ENCODE data around the gene FYN.
A peak's percentile ranks its signal among the peaks of the same experiment; 100 is the strongest.
"Not testable (repeated sequence)": the region's sequence is repeated elsewhere in the genome, so short reads cannot be mapped to it uniquely, and the experiment has no call there.

FYN gene

DNA sequence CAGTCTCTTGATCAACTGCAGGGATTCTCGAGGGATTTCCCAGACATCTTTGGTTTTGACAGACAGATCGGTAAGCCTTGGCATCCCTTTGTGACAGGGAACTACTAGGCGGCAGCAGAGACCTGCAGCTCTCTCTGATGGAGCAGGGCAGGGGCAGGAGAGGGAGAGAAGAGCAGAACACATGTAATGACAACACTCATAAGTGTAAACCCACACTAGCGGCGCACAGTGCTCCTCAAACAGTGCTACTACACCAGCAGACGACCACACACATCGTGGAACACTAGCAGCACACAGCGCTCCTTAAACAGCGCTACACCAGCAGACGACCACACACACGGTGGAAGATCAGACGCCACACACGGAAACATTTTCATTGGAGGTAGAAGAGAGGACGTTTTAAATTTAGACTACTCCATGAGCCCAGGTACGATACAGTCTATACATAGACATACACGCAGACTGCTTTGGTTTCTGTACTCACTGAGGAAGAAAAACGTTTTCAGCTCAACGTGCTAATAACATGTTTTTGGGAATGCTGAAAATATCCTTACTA lies 173.0 kb downstream of the FYN start:
- no peak for DNase-seq

DNA sequence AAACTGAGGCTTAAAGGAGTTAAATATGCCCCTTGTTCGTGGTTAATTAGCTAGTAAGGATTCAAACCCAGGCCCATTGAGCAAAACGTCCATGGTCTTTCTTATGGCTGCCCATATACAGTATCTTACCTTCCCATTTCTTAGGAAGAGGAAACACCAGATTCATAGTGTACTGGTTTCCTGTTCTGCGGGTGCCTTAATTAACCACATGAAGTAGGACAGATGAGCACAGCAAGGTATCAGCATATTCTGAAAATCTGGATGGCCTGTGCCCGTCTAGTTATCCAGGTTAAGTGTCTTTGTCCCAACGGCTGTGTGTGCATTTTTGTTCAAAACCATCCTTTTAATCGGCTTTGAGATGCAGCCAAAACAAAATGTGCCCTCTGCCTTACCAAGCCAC lies 174.1 kb downstream of the FYN start:
- DNase-seq, result no peak

DNA sequence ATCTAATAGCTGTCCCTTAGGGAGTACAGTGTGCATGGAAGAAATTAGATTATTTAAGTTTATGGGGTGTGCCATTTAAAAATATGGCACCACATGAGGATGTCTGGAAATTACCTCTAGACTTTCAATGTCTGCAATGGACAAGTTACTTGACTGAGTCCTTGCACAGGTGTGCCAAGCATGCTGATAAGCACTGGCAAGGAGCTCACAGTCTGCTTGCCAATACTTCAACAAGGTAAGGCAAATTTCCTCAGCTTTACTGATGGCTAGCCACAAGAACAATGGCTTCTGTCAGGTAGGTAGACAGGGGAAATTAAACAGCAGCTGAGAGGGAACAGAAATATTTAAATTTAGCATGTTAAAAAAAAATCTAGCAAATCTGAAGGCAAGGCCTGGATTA lies 176.4 kb downstream of the FYN start:
- DNase-seq, result no peak

DNA sequence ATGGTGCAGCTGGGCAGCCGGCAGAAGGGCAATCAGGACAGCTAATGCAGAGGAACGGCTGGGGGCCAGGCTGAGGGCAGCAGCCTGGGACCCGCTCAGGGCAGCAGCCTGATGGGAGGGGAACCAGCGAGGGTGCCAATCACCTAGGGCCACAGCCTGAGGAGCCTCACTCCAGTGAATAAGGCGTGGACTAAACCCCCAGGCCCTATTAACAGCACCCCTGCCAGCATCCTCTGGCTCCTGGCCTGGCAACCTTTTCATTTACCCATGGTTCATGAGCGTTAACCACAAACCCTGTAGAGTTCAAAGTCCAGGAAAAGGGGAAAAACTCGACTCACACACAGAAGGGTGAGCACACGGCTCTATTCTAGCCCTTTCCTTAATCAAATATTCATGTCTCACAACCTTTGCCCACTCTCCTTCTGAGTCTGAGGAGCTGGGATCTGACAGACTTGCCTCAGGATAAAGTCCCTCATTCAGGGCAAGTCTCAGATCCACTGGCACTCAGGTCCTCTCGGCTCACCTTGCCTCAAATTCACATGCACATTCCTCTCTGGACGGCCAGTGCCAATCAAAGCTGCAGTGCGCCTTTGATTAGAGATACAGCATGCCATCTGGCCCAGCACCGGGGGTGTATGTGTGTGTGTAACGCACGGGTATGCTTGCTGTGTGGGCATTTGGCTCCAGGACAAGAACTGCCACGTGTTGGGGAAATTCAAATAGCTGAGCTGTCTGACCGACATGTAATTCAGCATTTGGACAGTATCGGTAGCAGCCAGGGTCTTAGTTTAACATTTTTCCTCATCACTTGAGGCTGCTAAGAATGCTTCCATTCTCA lies 180.7 kb downstream of the FYN start:
- no peak for DNase-seq

DNA sequence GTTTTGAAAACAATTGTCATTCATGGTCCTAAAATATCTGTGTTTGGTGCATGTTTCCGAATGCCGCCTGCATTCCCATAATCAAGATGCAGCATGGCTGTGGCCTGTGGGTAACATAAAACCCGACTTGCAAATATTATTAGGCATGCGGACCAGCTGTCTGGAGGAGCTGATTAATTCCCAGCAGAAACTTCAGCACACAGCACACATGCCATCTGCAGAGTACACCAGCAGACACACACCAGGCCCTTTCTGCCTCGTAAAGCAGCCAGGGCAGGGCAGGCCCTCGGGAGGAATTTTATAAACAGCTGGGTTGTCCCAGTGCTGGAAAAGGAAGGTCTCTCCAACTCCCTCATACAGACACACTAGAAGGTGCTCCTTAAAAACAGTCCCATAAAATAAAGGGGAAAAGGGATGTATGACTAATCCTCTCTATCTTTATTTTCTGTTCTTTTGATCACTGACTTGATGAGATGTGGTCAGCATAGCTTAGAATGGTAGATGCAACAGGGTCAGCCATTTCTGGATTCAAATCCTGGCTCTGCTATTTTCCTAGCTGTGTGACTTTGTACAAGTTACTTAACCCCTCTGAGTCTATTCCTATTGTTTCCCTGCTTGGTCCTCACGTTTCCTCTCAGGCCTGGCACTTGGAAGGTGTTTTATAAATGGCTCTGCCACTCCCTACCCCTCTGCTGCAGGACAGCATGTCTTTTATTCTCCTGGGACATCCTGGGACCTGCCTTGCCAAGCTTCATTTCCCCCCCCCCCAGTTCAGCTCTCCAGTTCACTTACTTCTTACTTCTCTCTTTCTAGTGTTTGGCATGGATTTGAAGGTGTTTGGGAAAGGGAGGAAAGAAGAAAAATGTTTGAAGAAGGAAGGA lies 181.7 kb downstream of the FYN start:
- DNase-seq, result no peak

DNA sequence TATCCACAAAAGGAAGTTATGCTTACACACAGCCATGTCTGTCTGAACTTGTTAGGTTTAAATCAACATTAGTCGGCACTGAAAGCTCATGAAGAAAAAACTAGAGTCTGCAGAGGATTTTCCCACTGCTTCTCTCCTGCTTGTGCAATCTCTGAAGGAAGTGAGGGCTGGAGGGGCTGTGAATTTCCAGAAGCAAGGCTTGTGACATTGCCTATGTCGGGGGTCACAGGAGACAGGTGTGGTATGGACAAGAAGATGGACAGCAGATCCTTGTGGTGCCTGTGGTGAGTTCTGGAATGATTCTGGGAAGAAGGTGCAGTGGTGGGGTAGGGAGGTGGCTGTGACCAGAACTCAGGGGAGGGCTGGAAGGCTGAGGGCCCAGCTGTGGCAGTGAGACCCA lies 183.3 kb downstream of the FYN start:
- DNase-seq, result no peak

DNA sequence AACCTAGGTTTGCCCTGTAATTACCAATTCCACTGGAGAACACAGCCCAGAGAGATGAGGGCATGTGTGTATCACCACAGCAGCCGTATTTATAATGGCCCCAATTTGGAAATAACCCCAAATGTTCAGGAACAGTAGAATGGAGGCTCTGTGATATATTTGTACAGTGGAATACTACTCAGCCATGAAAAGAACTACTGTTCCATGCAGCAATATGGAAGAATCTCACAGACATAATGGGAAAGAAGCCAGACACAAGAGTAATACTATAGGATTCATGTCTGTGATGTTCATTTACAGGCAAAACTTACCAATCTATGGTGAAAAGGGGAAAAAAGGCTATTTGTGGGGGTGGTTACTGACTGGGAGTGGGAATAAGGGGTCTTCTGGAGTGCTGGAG lies 183.8 kb downstream of the FYN start:
- no peak for DNase-seq

DNA sequence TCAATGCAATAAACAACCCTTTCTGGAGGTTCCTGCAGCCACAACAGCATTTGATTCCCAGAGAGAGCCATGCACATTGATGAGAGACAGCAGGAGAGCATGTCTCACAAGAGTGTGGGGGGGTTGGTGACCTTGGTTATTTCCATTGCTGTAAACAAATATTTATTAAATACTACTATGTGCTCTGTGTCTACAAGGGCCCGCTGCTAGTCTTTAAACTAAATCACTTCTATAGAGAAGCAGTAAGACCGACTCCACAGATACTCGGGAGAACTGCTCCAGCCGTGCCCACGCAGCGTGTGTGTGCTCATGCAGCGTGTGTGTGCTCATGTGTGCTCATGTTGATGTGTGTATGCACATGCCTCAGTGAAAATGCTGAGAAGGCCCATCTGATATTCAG lies 184.9 kb downstream of the FYN start:
- DNase-seq, result no peak

DNA sequence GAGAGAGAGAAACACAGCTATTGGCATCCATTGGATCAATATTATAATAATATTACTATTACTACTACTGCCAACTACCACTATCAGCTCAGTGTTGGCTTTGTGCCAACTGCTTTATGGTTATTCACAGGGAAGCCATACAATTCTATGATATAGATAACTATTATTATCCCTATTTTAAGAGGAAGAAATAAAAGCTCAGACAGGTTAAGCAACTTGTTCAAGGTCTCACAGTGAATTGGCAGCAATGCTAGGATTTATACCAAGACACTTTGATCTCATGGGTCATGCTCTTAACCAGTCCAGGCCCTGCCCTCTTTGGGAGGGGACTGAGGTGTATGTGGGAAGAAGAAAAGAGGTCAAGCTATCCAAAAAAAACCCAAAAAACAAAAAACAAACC lies 185.6 kb downstream of the FYN start:
- DNase-seq, result no peak

DNA sequence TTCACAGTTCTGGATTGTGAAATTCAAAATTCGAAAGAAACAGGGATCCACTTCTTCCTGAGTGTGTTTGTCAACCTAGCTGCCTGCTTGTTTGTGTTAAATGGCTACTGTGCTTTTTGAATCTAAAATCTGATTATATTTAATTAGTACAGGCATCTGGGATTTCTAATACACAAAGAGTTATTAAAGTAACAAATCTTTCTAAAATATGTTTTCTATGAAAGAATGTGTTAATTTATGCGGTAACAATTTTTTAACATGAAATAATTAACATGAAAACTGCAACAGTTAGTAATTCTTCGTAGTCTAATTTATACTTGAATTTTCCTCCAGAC lies 186.4 kb downstream of the FYN start:
- DNase-seq, result no peak

DNA sequence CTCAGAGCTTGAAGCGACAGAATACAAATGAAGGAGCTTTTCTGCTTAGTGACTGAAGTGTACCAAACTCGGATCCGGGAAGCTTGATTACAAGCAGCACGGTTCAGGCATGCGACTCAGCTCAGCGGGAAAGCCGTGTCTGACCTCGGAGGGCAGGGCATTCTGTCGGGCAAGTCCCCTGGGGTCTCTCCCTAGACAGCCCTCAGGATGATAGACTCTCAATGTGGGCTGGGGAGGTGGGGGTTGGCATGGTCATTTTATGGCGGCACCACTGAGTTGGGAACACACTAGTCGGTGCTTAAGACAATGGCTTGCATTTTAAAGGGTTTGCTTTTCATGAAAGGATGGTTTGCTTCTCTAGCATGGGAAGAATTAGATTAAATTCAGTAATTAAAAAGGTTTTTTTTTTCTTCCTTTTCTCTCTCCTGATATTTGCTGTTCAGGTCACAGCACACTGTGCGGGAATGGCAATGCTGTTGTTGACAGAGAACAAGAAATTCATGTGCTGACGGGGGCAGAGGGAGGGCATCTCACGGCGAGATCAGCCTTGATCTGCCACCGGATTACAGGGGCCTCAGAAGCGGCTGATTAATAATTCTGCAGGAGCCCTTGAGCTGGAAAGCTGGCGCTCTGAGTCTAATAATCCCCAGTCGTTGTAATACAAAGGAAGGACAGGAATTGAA lies 186.9 kb downstream of the FYN start:
- DNase-seq, result no peak

DNA sequence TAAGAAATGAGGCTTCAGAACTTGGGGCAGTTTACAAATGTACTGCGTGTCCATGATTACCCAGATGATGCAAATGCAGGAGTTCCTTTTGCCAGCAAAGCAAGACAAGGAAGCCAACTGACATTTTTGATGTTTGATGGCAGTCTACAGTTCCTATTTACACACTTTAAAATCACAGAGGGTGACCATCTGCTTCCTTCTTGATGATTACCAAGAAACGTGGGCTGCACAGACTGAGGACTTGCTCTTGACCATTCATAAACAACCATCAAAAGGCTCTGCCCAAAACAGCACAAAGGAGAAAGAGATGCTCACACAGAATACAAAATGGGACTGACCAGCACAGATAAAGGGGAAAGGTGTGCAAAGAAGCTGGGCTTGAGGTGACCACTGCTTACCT lies 187.7 kb downstream of the FYN start:
- no peak for DNase-seq

DNA sequence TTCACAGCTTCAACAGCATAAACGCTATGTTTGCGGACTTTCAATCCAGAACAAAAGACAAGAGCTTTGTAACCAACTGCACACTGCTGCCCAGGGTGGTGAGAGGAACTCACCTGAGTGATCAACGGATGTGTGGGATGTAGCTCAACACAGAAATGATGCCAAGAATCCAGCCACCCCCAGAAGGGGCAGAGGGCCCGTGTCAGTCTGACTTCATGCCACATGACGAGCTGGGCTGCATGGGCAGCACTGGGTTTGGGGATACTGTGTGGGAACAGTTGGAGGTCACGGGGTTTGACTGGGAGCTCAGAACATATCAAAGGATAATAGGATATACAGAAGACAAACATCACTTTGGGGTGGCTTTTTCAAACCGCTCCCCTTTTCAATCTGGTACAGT lies 188.2 kb downstream of the FYN start:
- DNase-seq, result no peak

DNA sequence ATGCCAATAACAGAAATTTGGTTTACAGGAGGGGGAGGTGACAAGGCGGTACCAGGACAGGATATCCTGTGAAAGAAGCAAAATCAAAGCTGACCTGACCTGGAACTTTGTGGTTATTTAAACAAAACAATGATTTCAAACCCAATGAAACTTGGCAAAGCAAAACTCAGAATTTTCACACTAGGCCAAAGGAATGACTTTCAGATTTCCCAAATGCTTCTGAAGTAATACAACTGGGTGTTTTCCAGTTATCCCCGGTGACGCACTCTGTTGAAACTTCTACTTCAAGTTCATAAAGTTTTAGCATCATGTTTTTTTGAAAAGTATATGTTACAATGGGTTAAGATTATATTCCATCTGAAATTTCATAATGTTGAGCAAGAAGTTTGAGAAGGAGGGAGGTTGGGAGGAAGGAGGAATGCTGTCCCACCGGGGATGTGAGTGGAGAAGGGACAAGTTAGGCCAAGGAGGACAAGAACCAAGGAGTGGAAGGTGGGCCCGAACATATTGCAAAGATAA lies 189.4 kb downstream of the FYN start:
- DNase-seq, result peak in 1 of 6 experiments; percentile 11

DNA sequence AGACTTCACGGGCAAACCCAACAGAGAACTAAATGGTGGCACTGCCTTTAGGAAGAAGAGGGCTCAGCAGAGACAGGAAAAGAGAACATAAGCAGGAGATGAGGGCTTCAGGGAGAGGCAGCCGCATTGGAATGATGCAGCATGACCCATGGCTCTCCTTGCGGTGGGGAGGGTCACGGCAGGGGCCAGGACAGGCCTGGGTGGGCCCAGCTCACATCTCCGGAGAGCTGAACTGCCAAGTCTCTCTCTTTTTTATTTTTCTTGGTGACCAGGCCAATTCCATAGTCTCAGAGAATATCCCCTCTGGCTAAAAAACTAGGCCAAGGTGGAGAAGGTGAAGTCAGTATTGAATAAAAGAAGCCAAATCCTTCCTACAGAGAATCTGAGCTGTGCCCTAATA lies 190.1 kb downstream of the FYN start:
- no peak for DNase-seq

DNA sequence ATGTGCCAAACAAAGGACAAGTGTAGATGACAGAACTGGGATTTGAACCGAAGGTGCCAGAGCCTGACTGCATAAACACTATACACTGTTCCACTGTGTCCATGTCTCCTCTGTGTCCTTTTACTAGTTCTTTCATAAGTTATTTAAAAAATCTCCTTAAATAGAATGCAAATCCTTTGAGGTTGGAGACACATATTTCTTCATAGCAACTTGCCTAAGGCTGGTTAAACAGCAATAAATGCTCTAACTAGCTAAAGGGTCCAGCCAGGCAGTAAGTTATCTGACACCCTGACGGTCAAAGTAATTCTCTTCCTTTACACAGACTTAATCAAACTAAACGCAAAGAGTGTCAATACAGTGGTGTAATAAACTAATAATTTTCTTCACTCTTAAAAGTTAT lies 191.4 kb downstream of the FYN start:
- no peak for DNase-seq

DNA sequence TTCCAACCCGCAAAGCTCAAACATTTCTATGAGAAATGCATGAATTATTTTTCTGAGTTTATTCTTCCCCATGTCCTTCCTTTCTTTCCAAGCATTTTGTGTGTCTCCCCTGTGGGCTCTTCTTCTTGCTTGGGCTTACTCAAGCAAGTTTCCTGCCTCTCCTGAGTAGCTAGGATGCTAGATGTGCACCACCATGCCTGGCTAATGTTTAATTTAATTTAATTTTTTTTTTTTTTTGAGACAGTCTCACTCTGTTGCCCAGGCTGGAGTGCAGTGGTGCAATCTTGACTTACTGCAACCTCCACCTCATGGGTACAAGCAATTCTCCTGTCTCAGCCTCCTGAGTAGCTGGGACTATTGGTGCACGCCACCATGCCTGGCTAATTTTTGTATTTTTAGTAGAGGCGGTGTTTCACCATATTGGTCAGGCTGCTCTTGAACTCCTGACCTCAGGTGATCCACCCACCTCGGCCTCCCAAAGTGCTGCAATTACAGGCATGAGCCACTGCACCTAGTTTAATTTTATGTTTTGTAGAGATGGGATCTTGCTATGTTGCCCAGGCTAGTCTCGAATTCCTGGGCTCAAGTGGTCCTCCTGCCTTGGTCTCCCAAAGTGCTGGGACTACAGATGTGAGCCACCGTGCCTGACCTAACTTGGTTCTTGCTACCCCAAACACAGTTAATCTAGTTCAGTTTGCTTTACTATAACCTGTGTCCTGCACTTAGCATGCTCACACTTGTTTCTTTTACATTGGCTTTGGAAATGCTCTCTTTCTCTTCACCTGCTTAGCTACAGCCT lies 192.2 kb downstream of the FYN start:
- DNase-seq, result not testable (repeated sequence)

DNA sequence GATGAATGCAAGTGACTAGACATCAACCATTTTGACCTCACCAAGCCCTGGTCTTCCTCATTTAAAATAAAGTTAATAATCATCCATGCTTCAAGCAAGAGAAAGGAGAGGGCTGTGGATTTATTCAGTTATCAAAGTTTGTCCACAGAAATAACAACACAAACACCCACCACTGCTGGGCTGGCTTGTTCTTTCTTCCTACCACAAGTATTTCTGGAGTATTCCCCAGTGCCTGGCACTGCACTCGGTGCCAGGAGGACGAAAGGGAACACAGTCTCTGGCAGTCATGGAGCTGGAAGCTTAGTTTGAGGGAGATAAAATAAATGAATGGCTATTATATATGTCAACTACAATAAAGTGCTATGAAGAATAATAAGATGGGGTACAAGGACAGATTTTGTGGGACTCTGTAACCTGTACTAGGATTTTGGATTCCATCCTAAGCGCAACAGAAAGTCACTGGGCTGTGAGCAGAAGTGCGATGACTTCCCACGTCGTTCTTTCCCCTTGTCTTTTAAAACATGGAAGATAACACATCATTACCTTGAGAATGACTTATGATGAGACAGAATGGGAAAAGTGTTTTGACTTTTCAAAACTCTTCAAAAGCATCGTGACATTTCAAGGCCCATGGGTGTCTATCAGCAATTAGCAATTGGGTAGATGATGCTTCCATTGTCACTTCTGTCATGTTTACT lies 193.1 kb downstream of the FYN start:
- no peak for DNase-seq

DNA sequence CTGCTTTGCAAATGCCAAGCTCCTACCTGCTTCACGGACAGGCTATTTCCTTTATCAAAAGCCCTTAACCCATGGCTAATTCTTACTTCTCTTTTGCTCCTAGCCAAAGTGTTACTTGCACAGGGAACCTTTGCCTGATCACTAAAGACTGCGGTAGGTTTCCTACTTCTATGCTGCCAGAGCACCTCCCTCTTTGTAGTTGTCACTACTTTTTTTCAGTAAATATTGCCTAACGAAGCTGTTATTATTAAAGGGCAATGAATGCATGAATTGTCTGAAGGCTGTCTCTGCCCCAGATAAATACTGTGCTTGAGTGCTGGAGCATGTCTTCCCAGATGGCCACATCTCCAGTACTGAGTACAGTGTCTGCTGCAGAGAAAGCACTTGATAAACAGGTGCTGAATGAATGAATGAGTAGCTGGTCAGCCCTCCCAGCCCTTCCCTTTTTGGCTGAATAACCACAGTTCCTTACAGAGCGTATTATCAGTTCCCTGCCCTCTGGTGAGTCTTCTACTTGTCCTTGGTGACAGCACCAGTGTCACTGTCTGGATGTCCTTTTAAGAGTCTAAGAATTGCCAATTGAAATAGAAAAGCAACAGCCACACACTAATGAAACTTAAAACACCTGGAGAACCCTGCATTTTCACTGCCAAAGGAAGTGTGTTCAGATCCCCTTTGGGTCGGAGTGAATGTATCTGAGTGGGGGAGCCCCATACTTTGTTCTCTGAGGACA lies 194.0 kb downstream of the FYN start:
- DNase-seq, result no peak

DNA sequence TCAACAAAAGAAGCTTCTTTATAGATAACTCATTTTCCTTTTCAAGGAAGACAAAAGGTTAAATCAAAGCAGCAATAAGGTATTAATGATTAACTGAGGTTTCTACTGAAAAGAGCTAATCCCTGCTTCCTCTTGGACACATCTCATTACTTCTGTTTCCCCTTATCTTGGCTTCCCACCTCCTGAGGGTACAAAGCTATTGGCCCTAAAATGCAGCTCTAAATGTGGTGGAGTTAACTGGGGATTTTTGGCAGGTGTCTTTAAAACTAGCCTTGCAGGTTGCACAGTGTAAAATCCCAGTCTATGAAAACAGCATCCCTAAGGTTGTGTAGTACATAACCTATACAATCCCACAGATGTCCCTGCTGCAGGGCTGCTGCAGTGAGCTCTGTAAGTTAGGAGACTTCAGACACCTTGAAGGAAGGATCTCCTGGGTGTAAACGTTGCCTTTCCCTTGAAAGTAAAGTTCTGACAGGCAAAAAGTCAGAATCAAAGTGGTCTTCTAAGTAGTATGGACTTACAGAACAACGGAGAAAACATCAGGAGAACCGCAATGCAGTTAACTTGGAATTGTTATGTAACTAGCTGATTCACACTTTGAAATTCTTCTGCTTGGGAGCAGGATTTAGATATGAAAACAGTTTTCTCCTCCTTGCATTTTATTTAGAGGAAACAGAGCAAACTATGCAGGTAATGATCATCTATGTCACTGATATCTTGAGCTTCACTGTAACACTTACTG lies 195.8 kb downstream of the FYN start:
- no peak for DNase-seq

All from stimulated activated naive CD4-positive, alpha-beta T cell (primary cell).